ENCODE data around the gene CSNK2A3.
"Not testable (repeated sequence)": the region's sequence is repeated elsewhere in the genome, so short reads cannot be mapped to it uniquely, and the experiment has no call there.

CSNK2A3 gene

DNA sequence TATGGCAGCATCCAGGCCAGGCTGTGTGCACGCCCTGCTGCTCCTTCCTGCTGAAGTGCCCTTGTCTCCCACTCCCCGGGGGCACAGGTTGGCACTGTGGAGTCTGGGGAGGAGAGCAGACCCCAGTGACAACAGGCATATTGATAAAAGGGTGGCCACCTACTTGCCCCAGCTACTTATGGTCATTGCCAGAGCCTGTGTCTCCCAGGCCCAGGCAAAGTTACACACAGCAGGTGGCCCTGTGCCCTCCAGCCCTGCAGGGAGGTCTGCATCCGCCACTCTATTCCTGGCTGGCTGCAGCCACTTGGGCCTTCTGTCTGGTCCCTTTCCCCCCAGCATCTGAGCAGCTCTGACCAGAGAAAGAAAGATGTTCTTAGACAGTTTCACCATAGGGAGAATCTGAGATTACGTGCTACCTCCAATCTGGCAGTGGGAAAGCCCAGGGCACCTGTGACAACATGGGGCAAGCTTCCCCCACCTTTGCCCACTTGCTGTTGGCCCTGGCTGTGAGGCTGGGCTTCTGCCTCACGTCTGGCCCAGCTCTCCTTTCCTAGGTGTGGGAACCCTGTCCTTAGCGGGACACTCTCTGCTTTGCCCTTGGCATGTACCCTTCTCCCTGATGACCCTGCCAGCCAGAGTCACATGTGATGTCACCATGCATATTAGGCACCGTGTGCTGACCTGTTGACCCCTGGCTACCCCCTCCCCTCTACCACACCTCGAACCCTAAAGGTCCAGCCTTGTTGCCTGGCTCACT, 25.3 kb upstream of the CSNK2A3 start:
- DNase-seq, result no peak

DNA sequence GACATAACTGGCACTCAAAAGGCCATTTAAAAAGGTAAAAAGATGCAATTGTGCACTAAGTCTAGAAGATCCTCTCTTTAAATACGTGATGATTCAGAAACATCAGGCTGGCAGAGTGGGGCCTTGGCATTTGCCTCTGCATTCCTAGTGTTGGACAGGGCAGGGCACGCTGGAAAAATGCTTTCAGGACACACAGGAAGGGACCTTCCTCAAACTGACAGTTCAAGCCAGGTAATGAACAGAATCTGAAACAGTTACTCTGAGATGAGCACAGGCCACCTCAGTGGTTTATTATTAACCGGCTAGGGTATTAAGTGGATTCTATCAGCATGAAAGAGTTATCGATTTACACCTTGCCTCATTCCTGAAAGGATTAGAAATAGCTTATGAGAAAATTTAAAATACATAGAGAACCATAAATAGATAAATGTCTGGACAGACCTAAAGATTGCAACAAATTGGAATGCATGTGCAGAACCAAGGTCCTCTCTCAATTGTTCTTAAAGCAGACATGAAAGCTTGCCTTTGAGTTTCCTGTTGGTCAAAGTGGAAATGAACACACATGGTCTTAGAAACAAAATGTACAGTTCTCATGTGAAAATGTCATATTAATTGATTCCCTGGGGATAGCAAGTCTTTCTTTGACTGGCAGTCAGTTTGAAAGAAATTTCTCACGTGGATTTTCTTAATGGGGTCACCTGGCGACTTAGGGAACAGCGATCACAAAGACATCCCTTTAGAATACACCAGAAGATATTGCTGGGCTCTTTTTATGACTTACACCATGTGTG, 21.5 kb upstream of the CSNK2A3 start:
- no peak for DNase-seq

DNA sequence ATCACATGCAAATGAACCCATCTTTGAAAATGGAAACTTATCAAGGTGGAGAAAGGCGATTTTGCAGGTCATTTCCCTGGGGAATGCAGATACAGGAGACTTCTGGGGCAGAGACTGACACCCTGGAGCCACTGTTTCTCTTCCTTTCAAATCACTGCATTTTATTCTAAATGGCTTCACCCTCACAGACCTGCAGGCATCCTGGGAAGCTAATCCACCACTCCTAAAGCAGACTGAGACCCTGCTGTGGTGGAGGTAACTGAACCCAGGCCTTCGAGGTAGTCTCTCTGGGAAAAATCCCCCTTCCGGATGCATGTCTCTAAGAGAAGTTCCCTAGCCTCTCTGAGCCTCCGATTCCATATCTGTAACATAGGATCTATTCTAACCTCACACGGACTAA, 20.9 kb upstream of the CSNK2A3 start:
- no peak for DNase-seq

DNA sequence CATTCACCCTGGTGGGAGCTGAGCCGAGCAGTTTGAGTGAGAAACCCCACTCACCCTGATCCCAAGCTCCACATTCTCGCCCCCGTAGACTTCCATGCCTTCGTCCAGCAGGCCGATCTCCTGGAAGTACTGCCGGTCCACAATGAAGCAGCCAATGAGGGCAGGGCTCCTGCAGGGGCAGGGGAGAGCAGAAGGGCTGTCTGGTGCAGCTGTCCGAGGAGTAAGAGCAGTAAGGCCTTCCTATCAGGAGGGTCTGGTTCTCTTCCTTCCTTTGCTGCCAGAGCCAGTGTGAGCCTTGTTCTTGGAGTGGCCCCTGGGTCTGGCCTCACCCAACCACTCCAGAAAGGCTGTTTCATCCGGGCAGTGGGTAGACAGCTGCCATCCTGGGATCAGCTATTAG, 19.4 kb upstream of the CSNK2A3 start:
- DNase-seq, result no peak

DNA sequence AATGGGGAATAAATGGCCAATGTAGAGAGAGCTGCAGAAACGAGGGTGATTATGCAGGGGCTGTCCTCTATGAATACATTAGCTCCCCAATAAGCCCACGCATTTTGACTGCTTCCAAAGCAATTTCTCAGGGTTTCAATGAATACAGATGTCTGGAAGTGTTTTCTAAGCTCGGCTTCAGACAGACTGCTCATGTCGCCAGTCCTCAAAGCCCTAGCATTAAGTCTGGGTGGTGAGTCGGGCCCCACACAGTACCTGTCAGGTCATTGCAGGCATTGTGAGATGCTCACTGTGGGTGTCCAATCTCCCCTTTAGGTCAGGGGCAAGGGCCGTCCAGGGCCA, 17.9 kb upstream of the CSNK2A3 start:
- DNase-seq, result no peak

DNA sequence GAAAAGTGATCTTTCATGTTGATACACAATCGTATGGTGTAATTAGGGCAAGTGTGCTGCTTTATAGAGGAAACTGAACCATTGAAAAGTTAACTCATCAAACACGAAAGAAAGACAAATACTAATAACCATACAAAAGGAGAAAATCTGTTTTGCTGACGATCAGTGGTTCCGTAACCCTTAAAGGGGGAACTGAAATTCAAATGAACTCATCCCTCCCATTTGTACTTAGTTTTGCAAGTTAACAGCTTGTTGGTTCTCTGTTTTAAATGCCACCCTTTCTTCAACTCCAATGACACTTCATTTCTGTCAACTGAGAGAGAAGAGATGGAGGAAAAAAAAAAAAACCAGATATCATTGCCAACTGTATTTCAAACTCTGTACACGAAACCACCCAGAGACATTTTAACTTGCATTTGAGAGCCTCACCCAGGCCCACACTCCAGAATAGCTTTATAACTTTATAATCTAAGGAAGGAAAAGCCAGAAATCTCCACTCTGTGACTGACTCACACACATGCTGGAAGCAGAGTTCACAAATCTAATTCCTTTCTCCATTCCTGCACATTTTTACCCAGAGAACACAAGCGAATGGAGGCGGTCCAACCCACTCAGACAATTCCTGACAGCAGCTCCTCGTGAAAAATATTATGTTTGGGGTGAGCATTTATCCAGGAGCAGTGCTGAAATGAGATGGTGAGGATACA, 17.4 kb upstream of the CSNK2A3 start:
- DNase-seq, result no peak

DNA sequence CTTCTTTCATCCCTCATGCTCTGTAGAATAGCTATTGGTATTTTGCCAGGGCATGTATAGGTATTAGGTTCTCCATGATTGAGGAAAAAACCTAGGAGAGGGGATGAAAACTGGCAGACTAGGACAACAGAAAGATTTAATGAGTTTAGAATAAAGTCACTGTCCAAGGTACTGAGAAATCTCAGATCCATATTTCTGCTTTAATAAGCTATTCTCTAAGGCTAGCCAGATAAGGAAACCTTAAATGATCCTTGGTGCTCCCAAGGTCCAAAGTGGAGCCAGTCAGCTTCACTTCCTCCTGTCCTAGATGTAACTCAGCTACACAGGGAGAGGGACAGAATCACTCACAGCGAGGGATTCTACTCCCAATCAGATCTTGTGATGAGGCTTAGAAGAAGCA, 13.7 kb upstream of the CSNK2A3 start:
- no peak for DNase-seq

DNA sequence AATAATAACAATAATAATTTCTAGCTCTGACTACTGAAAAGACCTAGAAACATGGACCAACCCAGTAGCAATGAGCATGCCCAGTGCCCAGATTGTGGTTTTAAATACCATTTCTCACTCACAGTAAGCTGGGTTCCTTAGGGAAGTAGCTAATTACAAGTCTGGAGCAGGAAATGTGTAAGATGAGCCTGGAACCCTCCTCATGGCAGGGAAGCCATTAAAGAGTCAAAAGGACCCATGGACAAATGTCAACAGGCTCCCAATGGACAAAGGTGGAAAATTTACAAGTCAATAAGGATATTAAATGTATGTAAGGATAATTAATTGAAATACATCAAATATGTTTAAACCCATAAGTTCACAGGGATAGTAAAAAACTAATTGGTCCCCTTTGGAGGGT, 10.6 kb upstream of the CSNK2A3 start:
- DNase-seq, result no peak

DNA sequence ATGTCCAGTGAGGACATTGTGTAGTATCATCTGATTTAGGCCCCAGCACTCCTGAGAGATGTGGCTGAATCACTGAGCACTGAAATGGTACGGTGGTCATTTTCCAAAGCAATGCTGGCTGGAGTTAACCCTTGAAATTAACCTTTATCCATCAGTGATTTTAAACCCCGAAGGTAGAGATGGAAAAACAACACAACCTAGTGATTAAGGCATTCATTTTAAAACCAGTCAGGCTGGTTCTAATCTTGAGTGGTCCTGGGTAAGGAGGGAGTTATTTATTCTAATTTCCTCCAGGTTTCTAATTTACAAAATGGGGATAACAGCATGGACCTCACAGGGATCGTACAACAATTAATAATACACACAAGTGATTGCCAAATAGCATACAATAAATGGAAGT, 6.6 kb upstream of the CSNK2A3 start:
- no peak for DNase-seq

DNA sequence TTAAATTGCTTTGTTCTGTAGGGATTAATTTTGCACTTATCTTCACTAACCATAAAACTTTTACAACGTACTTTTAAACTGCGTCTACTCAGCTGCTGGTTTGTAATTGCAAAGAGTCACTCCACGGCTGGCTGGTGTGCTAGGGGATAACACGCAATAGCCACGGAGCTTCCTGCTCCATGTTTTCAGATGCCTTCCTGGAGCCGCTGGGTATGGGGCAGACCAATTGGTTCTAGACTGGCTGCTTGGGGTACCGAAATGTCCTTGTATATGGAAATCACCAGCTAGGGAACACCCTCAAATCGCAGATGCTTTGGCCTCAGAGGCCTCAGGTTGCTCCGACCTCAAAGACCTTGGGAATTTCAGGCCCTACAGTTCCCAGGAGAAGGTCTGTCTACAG, 3.8 kb upstream of the CSNK2A3 start:
- no peak for DNase-seq

DNA sequence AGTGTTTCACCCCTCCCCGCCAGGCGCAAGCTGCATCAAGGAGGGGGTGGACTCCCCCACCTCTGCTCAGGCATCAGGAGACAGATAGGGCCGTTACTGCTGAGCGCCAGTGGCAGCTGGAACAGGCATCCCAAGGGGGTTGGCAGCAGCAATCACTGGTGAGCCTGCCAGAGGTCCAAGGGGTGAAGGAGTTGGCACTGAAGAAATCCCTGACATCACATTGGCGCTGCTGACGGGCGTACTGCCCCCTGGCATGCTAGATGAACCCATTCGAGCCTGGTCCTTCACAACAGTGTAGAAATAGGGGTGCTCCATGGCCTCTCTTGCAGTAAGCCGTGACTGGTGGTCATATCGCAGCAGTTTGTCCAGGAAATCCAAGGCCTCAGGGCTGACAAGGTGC, 1.2 kb downstream of the CSNK2A3 start:
- not testable (repeated sequence) for DNase-seq

DNA sequence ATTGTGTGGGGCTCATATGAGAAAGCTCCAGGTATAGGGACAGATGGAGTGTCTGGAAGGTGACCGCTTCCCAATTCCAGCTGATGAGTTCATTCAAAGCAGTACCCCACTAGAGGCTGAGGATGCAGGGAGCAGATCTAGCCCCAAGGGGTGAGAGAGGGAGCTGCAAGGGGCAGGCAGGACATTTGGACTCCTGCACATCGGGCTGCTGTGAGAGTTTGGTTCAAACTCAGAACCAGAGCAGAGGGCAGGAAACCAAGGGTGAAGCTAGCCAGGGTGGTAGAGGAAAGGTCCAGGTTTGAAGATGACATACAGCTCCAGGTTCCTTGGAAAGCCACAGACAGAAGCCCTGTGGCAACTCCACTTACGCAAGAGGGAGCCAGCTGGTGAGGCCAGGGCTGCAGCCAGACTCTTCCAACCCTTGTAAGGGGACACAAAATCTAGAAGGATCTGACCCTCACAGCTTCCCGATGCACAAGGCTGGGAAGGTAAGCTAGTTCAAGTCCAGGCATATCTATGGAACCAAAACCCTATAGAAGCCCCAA, 1.9 kb downstream of the CSNK2A3 start:
- no peak for DNase-seq

DNA sequence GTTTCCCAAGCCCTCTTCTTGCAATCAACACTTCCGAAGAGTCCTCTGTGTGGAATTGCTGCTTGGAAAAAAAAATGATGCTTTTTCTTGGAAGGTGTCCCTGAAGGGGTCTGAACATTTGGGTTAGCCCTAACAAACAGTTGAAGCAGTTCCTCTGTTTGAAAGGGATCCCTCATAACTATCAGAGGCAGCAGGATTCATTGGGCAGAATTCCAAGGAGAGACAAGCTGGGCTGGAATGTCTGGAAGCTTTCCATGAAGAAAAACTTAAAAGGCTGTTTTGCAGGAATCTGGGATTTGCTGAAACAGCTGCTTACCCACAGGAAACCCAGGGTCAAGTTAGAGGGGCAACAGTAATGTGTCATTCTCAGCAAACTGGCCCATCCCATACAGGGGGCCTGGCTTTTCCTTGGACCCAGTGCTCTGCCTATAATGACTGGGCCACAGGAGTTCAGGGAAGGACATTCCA, 3.1 kb downstream of the CSNK2A3 start:
- DNase-seq, result no peak

DNA sequence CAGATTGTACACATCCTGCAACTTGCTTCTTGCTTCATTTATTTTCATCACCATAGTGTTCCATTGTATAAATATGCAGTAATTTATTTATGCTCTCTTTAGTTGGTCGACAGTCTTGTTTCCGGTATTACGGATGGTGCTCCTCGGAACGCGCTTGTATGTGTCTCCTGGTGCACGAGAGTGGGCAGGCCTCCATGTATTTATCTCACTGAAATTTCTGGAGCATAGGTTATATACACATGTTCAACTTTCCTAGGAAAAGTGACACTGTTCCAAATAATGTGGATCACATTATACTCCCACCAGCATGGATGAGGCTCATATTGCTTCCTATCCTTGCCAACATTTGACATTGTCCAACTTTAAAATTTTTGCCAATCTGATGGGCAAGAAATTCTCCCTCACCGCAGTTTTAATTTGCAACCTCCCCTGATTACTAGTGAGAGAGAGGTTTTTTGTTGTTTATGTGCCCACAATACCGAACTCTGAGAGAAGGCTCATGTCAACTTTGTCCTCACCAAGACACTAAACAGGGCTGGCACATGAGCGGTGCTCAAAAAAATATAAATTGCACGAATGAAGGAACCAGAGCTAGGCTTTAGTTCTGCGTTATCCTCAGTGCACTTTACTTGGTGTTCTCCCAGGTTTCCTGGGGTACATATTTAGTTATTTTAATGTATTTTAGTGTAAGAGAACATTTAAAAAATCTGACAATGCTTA, 3.8 kb downstream of the CSNK2A3 start:
- no peak for DNase-seq

DNA sequence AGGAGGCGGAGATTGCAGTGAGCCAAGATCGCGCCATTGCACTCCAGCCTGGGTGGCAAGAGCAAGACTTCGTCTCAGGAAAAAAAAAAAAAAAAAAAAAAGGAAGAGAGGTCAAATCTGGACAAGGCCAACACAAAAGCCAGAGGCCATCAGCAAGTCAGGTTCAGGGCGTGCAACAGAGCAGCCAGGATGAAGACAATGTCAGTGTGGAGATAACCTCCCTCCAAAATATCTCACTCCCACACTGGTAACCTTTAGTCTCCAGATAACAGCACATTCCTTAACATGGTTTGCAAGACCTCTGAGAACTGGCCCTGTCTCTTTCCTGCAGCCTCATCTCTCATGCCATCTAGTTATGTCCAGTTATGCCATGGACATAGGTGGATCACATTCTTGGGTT, 4.7 kb downstream of the CSNK2A3 start:
- DNase-seq, result no peak

DNA sequence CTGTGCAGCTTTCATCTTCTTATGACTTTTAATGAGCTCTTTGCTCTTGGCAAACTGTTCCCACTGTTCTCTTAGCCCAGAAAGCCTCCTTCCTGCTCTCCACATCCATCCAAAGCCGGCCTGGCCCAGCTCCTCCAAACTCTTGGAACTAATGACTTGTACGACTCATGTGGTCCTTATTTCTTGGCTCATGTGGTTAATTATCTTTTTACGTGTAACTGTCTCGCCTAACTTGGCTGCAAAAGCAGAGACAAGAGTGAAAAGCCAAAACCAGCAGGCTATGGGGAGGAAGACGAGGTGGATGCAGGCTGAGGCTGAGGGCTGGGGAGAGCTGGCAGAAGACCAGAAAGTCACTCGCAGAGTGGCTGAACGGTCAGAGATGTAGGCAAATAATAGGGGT, 5.5 kb downstream of the CSNK2A3 start:
- no peak for DNase-seq

DNA sequence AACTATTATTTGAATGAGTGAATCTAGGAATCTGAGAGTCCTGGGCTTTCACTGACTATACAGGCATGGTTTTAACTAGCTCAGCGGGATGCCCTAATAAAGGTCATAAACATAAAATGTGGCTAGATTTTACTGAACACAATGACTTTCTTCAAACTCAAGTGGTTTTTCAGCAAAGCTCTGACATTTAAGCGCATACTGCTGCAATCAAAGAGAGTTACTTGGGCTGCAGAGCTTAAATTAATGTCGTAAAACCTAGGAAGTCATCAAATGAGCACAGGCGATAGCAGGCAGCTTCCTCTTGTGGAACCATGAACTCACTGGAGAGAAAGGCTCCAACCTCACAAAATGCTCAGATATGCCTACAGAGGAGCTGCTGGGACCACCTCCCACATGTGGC, 6.7 kb downstream of the CSNK2A3 start:
- DNase-seq, result no peak

DNA sequence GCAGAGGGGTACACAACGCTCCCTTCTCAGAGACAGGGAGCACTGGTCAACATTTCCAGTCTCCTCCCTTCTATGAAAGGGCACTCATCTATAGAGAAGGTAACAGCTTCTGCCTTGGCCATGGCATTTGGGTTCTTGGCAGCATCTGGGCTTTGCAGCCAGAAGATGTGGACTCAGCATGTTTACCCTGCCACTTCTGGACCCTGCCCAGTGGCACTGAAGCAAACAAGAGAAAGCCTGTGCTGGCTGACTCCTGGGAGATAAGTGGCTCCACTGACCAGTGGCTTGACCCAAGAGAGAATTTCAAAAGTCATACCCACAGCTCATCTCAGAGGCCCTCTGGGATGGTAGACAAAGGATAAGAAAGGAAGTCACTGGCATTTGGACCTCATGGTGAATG, 8.0 kb downstream of the CSNK2A3 start:
- DNase-seq, result no peak

DNA sequence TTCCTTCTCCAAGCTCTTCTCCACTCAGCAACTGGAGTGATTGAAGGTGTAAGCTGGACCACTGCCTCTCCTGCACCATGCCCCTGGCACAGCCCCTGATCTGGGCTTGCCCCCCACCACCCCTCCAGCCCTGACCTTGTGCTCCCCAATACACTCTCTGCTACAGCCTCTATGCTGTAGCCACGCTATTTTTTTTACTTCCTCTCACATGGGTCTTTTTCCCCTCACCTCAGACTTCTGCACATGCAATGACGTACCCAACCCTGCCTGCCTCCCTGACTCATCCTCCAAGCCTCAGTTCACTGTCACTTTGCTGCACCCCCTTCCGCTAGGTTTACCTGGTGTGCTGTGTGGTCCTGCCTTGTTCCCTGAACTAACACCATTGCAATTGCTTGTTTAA, 9.0 kb downstream of the CSNK2A3 start:
- no peak for DNase-seq

DNA sequence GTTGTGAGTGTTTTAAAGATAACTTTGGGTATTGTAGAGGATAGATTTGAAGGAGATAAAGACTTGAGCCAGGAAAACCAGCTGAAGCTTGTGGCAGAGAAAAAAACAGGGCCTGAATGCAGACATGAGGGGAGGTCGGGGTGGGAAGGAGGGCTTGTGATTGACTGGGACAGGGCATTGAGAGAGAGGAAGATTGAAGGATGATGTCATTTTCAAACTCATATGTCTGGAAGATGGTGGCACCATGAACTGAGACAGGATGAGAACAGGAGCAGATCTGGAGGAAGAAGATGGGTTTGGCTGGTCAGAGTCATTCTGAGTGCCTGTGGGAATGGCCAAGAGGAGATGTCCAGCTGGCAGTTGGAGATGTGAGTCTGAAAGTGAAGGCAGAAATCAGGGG, 14.7 kb downstream of the CSNK2A3 start:
- no peak for DNase-seq

DNA sequence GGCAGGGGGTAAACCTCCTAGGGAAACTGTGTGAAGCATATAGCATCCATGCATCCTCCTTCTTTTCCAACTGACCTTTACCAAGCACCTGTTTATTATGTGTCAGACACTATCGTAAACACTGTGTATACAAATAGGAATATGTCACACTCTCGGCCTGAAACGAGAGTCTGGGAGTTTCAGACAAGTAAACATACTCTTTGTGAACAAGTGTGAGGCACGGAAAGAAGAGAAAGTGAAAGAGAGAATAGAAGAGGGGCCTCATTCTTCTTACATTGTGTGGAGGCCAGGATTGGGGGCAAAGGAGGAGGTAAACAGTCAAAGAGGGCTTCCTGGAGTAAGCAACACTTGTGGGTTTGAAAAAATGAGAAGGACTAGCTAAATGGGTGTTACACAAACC, 16.4 kb downstream of the CSNK2A3 start:
- DNase-seq, result no peak

DNA sequence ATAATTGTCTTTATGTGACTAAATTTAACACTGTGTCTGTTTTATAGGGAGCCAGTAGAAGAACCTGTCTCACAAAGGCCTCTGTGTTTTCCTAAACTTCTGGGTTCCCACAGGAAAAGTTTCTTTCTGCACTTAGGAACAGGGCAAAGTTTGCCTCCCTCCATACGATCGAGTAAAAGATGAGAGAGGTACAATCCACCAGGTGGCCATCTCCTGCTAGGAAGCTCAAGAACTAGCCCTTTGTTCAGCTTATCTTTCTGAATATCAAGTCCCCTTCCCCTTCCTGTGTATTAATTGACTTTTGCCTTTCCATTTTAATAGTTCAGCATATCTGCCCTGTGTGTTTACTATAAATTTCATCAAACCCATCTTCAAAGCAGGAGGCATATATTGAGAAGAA, 18.0 kb downstream of the CSNK2A3 start:
- no peak for DNase-seq

DNA sequence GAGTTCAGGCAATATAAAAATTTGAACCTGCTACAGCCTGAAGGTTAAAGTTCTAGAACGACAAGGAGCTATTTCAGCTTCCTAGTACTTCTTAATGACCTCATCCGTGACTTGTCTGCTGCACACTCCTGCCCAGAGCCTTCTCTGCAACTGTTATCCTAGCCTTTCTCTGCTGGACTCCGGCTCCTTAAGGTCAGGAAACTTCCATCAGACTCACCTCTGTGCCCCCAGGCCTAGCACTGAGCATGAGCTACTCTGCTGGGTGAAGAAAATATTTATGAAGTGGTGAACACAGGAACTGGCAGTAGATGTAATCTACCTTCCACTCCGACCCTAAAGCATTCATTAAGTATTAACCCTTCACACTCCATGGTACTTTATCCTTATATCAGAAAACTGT, 18.4 kb downstream of the CSNK2A3 start:
- DNase-seq, result no peak

All from NCI-H524 (cell line).